Astrocyte (in vitro differentiated cells and primary cell): ENCODE results near the gene CBLN3. TPM values are rescaled to one million over a fixed set of nuclear protein-coding genes. Genes with fewer than 3 reads are reported as not detected.
A peak's percentile ranks its signal among the peaks of the same experiment; 100 is the strongest.

Source experiments
- DNase-seq: peaks from one replicate; pipeline ENCODE4 v3.0.0-alpha.2; 2010; ENCODE audit warnings: low read depth
- FAIRE-seq: peaks from 2 replicates; lab custom pipeline; 2011; peaks lifted over from hg19 to GRCh38; lab: Jason Lieb, UNC
- H2AFZ ChIP-seq: 2 replicates; pipeline ENCODE4 v1.6.0; 2012; ENCODE audit warnings: low read depth, low read length, inconsistent platforms
- H3K27ac ChIP-seq: 2 replicates; pipeline ENCODE4 v1.5.1; 2011; ENCODE audit warnings: low read depth, low read length, inconsistent platforms
- H3K27me3 ChIP-seq: 2 replicates; pipeline ENCODE4 v1.6.0; 2011; ENCODE audit warnings: low read length, inconsistent platforms; ENCODE audit not compliant: insufficient read depth
- H3K36me3 ChIP-seq: 2 replicates; pipeline ENCODE4 v1.5.1; 2011; ENCODE audit warnings: low read length, inconsistent platforms; ENCODE audit not compliant: insufficient read depth
- H3K4me1 ChIP-seq: 2 replicates; pipeline ENCODE4 v1.5.1; 2011; ENCODE audit warnings: low read length, inconsistent platforms; ENCODE audit not compliant: insufficient read depth
- H3K4me2 ChIP-seq: 2 replicates; pipeline ENCODE4 v1.6.0; 2012; ENCODE audit warnings: low read length, inconsistent platforms
- H3K4me3 ChIP-seq: 2 replicates; pipeline ENCODE4 v1.5.1; 2011; ENCODE audit warnings: low read depth, mild to moderate bottlenecking, low read length, inconsistent platforms; ENCODE audit not compliant: insufficient read depth
- H3K79me2 ChIP-seq: 2 replicates; pipeline ENCODE4 v1.6.0; 2012; ENCODE audit warnings: mild to moderate bottlenecking, low read length, inconsistent platforms; ENCODE audit not compliant: insufficient read depth
- H3K9ac ChIP-seq: 2 replicates; pipeline ENCODE4 v1.6.0; 2012; ENCODE audit warnings: mild to moderate bottlenecking, low read length, inconsistent platforms
- H3K9me3 ChIP-seq: 2 replicates; pipeline ENCODE4 v1.5.1; 2012; ENCODE audit warnings: low read depth, mild to moderate bottlenecking, low read length, inconsistent platforms; ENCODE audit not compliant: insufficient read depth
- H4K20me1 ChIP-seq: 2 replicates; pipeline ENCODE4 v1.6.0; 2012; ENCODE audit warnings: low read length, inconsistent platforms; ENCODE audit not compliant: insufficient read depth
- H3K27ac Mint-ChIP-seq: one replicate; pipeline ENCODE4 v1.8.0; 2021; ENCODE audit warnings: mild to moderate bottlenecking, mixed read lengths; ENCODE audit not compliant: unreplicated experiment
- H3K27me3 Mint-ChIP-seq: one replicate; pipeline ENCODE4 v1.8.0; 2021; ENCODE audit warnings: low read depth, mixed read lengths; ENCODE audit not compliant: unreplicated experiment
- H3K36me3 Mint-ChIP-seq: one replicate; pipeline ENCODE4 v1.8.0; 2021; ENCODE audit warnings: low read depth, mixed read lengths; ENCODE audit not compliant: unreplicated experiment
- H3K4me1 Mint-ChIP-seq: one replicate; pipeline ENCODE4 v1.8.0; 2021; ENCODE audit warnings: low read depth, mixed read lengths; ENCODE audit not compliant: unreplicated experiment
- H3K4me3 Mint-ChIP-seq: one replicate; pipeline ENCODE4 v1.8.0; 2021; ENCODE audit warnings: mild to moderate bottlenecking, moderate library complexity, mixed read lengths; ENCODE audit not compliant: unreplicated experiment
- H3K9me3 Mint-ChIP-seq: one replicate; pipeline ENCODE4 v1.8.0; 2021; ENCODE audit warnings: mild to moderate bottlenecking, mixed read lengths; ENCODE audit not compliant: unreplicated experiment
- CTCF ChIP-seq: IDR thresholded peaks from 2 replicates; pipeline ENCODE4 v1.5.1; 2011; ENCODE audit warnings: low read depth, mild to moderate bottlenecking, inconsistent platforms, low read length, moderate library complexity; ENCODE audit not compliant: insufficient read depth
- EZH2 ChIP-seq: IDR thresholded peaks from 2 replicates; pipeline ENCODE4 v1.6.1; 2012; ENCODE audit warnings: mild to moderate bottlenecking, low read length, inconsistent platforms; ENCODE audit not compliant: insufficient read depth
- total RNA-seq: library from RNA; stranded (reverse); gene quantifications from 2 replicates; pipeline ENCODE4 v1.2.1, GENCODE V29; 2021

The CBLN3 gene
- total RNA-seq, 1 donor from 2014 or later, result 3.9 TPM

GRCh38 chr14:24437020-24437735, 7.7 kb upstream of the CBLN3 start:
- Mint-ChIP-seq H3K27ac (no peak overlapping the region), H3K4me3 (no peak overlapping the region), H3K27me3 (no peaks in the 10 kb centered on the region), H3K36me3 (peaks cover 9% of the 10 kb centered on the region), H3K9me3 (no peaks in the 10 kb centered on the region), H3K4me1 (peaks cover 8% of the 10 kb centered on the region)
- no peak overlapping the region for H3K4me3 ChIP-seq
- H2AFZ ChIP-seq, result no peak overlapping the region
- H3K27ac ChIP-seq, result no peak overlapping the region
- no peak for TF ChIP-seq CTCF
- TF ChIP-seq EZH2, result no peak
- peaks cover 66% of the 10 kb centered on the region for H4K20me1 ChIP-seq
- no peaks in the 10 kb centered on the region for H3K27me3 ChIP-seq
- no peaks in the 10 kb centered on the region for H3K9me3 ChIP-seq
- no peak for DNase-seq
- peaks cover 43% of the 10 kb centered on the region for H3K36me3 ChIP-seq
- H3K4me2 ChIP-seq, result no peak overlapping the region
- no peak for FAIRE-seq
- peaks cover 42% of the 10 kb centered on the region for H3K79me2 ChIP-seq
- peaks cover 18% of the 10 kb centered on the region for H3K4me1 ChIP-seq
- H3K9ac ChIP-seq, result no peak overlapping the region

GRCh38 chr14:24436355-24437019, 7.0 kb upstream of the CBLN3 start:
- H3K4me2 ChIP-seq, result no peak overlapping the region
- peaks cover 67% of the 10 kb centered on the region for H4K20me1 ChIP-seq
- no peaks in the 10 kb centered on the region for H3K27me3 ChIP-seq
- no peak for FAIRE-seq
- Mint-ChIP-seq H3K9me3 (no peaks in the 10 kb centered on the region), H3K4me3 (no peak overlapping the region), H3K4me1 (peaks cover 12% of the 10 kb centered on the region), H3K27me3 (no peaks in the 10 kb centered on the region), H3K27ac (no peak overlapping the region), H3K36me3 (peaks cover 9% of the 10 kb centered on the region)
- no peak overlapping the region for H3K4me3 ChIP-seq
- peak; percentile 51 for DNase-seq
- no peak overlapping the region for H3K9ac ChIP-seq
- no peaks in the 10 kb centered on the region for H3K9me3 ChIP-seq
- H3K79me2 ChIP-seq, result peaks cover 43% of the 10 kb centered on the region
- peaks cover 43% of the 10 kb centered on the region for H3K36me3 ChIP-seq
- H3K4me1 ChIP-seq, result peaks cover 19% of the 10 kb centered on the region
- no peak overlapping the region for H3K27ac ChIP-seq
- no peak overlapping the region for H2AFZ ChIP-seq
- peak; percentile 80 for TF ChIP-seq CTCF
- no peak for TF ChIP-seq EZH2

GRCh38 chr14:24435998-24436354, 6.5 kb upstream of the CBLN3 start:
- H3K36me3 ChIP-seq, result peaks cover 43% of the 10 kb centered on the region
- H3K36me3 Mint-ChIP-seq, result peaks cover 9% of the 10 kb centered on the region

More at GRCh38 chr14:24435998-24436354, 6.5 kb upstream of the CBLN3 start:
- FAIRE-seq (no peak), DNase-seq (no peak)
- H3K27ac Mint-ChIP-seq, result no peak overlapping the region
- Histone ChIP-seq H2AFZ (no peak overlapping the region), H3K27me3 (no peaks in the 10 kb centered on the region), H3K4me3 (no peak overlapping the region), H3K9me3 (no peaks in the 10 kb centered on the region), H3K79me2 (peaks cover 43% of the 10 kb centered on the region), H3K4me1 (peaks cover 21% of the 10 kb centered on the region), H3K4me2 (no peak overlapping the region), H3K27ac (no peak overlapping the region), H4K20me1 (peaks cover 70% of the 10 kb centered on the region), H3K9ac (no peak overlapping the region)
- no peak overlapping the region for H3K4me3 Mint-ChIP-seq
- peaks cover 17% of the 10 kb centered on the region for H3K4me1 Mint-ChIP-seq
- TF ChIP-seq EZH2, result no peak
- no peak for TF ChIP-seq CTCF
- H3K9me3 Mint-ChIP-seq, result no peaks in the 10 kb centered on the region
- no peaks in the 10 kb centered on the region for H3K27me3 Mint-ChIP-seq
